Mesendoderm (in vitro differentiated cells): ENCODE results near the gene GPHA2.

ENCODE experiments used
- DNase-seq: peaks from one replicate; pipeline ENCODE4 v3.0.0; 2013
- H2AK5ac ChIP-seq: 2 replicates; pipeline ENCODE4 v1.6.1; 2013; ENCODE audit warnings: low read length, inconsistent platforms
- H2BK120ac ChIP-seq: 2 replicates; pipeline ENCODE4 v1.6.1; 2013; ENCODE audit warnings: low read depth, mild to moderate bottlenecking, low read length, moderate library complexity, mixed read lengths
- H2BK15ac ChIP-seq: replicated peaks from 2 replicates; pipeline ENCODE4 v1.6.1; 2013; ENCODE audit warnings: low read depth, mild to moderate bottlenecking, moderate library complexity
- H2BK5ac ChIP-seq: 2 replicates; pipeline ENCODE4 v1.6.1; 2013; ENCODE audit warnings: low read length, inconsistent platforms
- H3K18ac ChIP-seq: 2 replicates; pipeline ENCODE4 v1.6.1; 2013; ENCODE audit warnings: mild to moderate bottlenecking, low read length, mixed read lengths
- H3K23ac ChIP-seq: one replicate; pipeline ENCODE4 v1.6.1; 2013; ENCODE audit warnings: low read length
- H3K27ac ChIP-seq: 2 replicates; pipeline ENCODE4 v1.5.1; 2013; ENCODE audit warnings: low read depth, mild to moderate bottlenecking, inconsistent platforms, low read length, moderate library complexity
- H3K27me3 ChIP-seq: 2 replicates; pipeline ENCODE4 v1.6.1; 2013; ENCODE audit warnings: low read length, control low read depth, mild to moderate bottlenecking, inconsistent platforms; ENCODE audit not compliant: insufficient read depth, poor library complexity
- H3K36me3 ChIP-seq: 2 replicates; pipeline ENCODE4 v1.6.1; 2013; ENCODE audit warnings: low read length, inconsistent platforms; ENCODE audit not compliant: control insufficient read depth, insufficient read depth
- H3K4ac ChIP-seq: one replicate; pipeline ENCODE4 v1.6.1; 2013; ENCODE audit warnings: low read depth, mild to moderate bottlenecking, low read length, moderate library complexity
- H3K4me1 ChIP-seq: 2 replicates; pipeline ENCODE4 v1.6.1; 2013; ENCODE audit warnings: low read depth, low read length, inconsistent platforms; ENCODE audit not compliant: control insufficient read depth
- H3K4me2 ChIP-seq: 2 replicates; pipeline ENCODE4 v1.6.1; 2013; ENCODE audit warnings: low read length
- H3K4me3 ChIP-seq: 2 replicates; pipeline ENCODE4 v1.5.1; 2013; ENCODE audit warnings: mild to moderate bottlenecking, low read length
- H3K56ac ChIP-seq: one replicate; pipeline ENCODE4 v1.6.1; 2013; ENCODE audit warnings: low read length
- H3K79me1 ChIP-seq: 2 replicates; pipeline ENCODE4 v1.6.1; 2013; ENCODE audit warnings: low read length, inconsistent platforms
- H3K79me2 ChIP-seq: 2 replicates; pipeline ENCODE4 v1.6.1; 2013; ENCODE audit warnings: mild to moderate bottlenecking, low read length; ENCODE audit not compliant: control insufficient read depth, insufficient read depth
- H3K9ac ChIP-seq: 2 replicates; pipeline ENCODE4 v1.6.1; 2013; ENCODE audit warnings: low read length, inconsistent platforms
- H4K5ac ChIP-seq: one replicate; pipeline ENCODE4 v1.6.1; 2013; ENCODE audit warnings: low read length
- H4K8ac ChIP-seq: one replicate; pipeline ENCODE4 v1.6.1; 2013; ENCODE audit warnings: low read depth, mild to moderate bottlenecking, control low read depth, low read length, moderate library complexity
- WGBS: extraction: QIAGEN DNeasy Blood & Tissue Kit; methylation state at CpG from one replicate; pipeline ENCODE4 v1.1.7; 2013; ENCODE audit warnings: low lambda C conversion rate, missing lambda C conversion rate; ENCODE audit not compliant: insufficient coverage; ENCODE audit errors: extremely low coverage; 5-methylcytosine and 5-hydroxymethylcytosine counted together

GPHA2 gene

GRCh38 chr11:64909653-64910343, 25.9 kb downstream of the GPHA2 start:
- Histone ChIP-seq H3K27ac (no peak overlapping the region), H3K23ac (no peak overlapping the region), H3K27me3 (no peaks in the 10 kb centered on the region), H3K36me3 (peaks cover 5% of the 10 kb centered on the region), H3K4me2 (no peak overlapping the region), H3K56ac (no peak overlapping the region), H4K5ac (no peak overlapping the region), H3K4ac (no peak overlapping the region), H2BK120ac (no peak overlapping the region), H3K4me3 (no peak overlapping the region), H3K4me1 (no peaks in the 10 kb centered on the region), H3K79me2 (no peaks in the 10 kb centered on the region), H3K79me1 (no peaks in the 10 kb centered on the region), H2AK5ac (no peak overlapping the region), H2BK5ac (no peak overlapping the region), H4K8ac (no peak overlapping the region), H2BK15ac (no peak overlapping the region), H3K9ac (no peak overlapping the region), H3K18ac (no peak overlapping the region)
- DNase-seq = no peak
- WGBS = no CpG with 5 or more reads among the region's 39 CpGs

- H4K8ac ChIP-seq = no peak overlapping the region
- no CpG with 5 or more reads among the region's 11 CpGs for WGBS
- no peak for DNase-seq
- no peak overlapping the region for H3K4ac ChIP-seq
- no peak overlapping the region for H2BK15ac ChIP-seq
- no peak overlapping the region for H3K4me2 ChIP-seq
- no peak overlapping the region for H3K56ac ChIP-seq
- no peak overlapping the region for H3K4me3 ChIP-seq
- H3K27ac ChIP-seq = no peak overlapping the region
- no peak overlapping the region for H2AK5ac ChIP-seq
- no peak overlapping the region for H3K18ac ChIP-seq
- no peak overlapping the region for H2BK5ac ChIP-seq
- H3K23ac ChIP-seq = no peak overlapping the region
- no peak overlapping the region for H2BK120ac ChIP-seq
- H3K4me1 ChIP-seq = no peaks in the 10 kb centered on the region
- no peaks in the 10 kb centered on the region for H3K79me2 ChIP-seq
- peaks cover 5% of the 10 kb centered on the region for H3K36me3 ChIP-seq
- H4K5ac ChIP-seq = no peak overlapping the region
- H3K79me1 ChIP-seq = no peaks in the 10 kb centered on the region
- no peak overlapping the region for H3K9ac ChIP-seq
- no peaks in the 10 kb centered on the region for H3K27me3 ChIP-seq
Measured at GRCh38 chr11:64908766-64909165, 26.9 kb downstream of the GPHA2 start.

GRCh38 chr11:64906314-64906635, 29.4 kb downstream of the GPHA2 start:
- Histone ChIP-seq H2AK5ac (no peak overlapping the region), H3K9ac (no peak overlapping the region), H3K4ac (no peak overlapping the region), H3K4me2 (no peak overlapping the region), H4K5ac (no peak overlapping the region), H3K79me2 (no peaks in the 10 kb centered on the region), H3K4me1 (no peaks in the 10 kb centered on the region), H3K79me1 (no peaks in the 10 kb centered on the region), H3K36me3 (peaks cover 5% of the 10 kb centered on the region), H2BK120ac (no peak overlapping the region), H3K27me3 (no peaks in the 10 kb centered on the region), H2BK5ac (no peak overlapping the region), H4K8ac (no peak overlapping the region), H3K23ac (no peak overlapping the region), H3K4me3 (no peak overlapping the region), H3K18ac (no peak overlapping the region), H3K27ac (no peak overlapping the region), H3K56ac (no peak overlapping the region), H2BK15ac (no peak overlapping the region)
- DNase-seq = no peak
- WGBS = no CpG with 5 or more reads among the region's 13 CpGs

GRCh38 chr11:64905516-64906313, 30.0 kb downstream of the GPHA2 start:
- Histone ChIP-seq H2AK5ac (no peak overlapping the region), H4K8ac (no peak overlapping the region), H2BK15ac (no peak overlapping the region), H2BK5ac (no peak overlapping the region), H3K56ac (no peak overlapping the region), H3K23ac (no peak overlapping the region), H3K27ac (no peak overlapping the region), H3K4ac (no peak overlapping the region), H3K18ac (no peak overlapping the region), H4K5ac (no peak overlapping the region), H3K4me2 (no peak overlapping the region), H3K9ac (no peak overlapping the region), H3K4me1 (no peaks in the 10 kb centered on the region), H3K27me3 (no peaks in the 10 kb centered on the region), H3K79me1 (no peaks in the 10 kb centered on the region), H3K4me3 (no peak overlapping the region), H3K79me2 (no peaks in the 10 kb centered on the region), H2BK120ac (no peak overlapping the region), H3K36me3 (peaks cover 5% of the 10 kb centered on the region)
- no peak for DNase-seq
- WGBS = no CpG with 5 or more reads among the region's 25 CpGs

- no CpG with 5 or more reads among the region's 23 CpGs for WGBS
- no peak overlapping the region for H3K56ac ChIP-seq
- no peak overlapping the region for H3K4me2 ChIP-seq
- H2BK15ac ChIP-seq = no peak overlapping the region
- no peak overlapping the region for H3K4ac ChIP-seq
- no peaks in the 10 kb centered on the region for H3K4me1 ChIP-seq
- no peak overlapping the region for H2AK5ac ChIP-seq
- no peak overlapping the region for H3K4me3 ChIP-seq
- no peak overlapping the region for H2BK5ac ChIP-seq
- no peak overlapping the region for H2BK120ac ChIP-seq
- H3K36me3 ChIP-seq = peaks cover 1% of the 10 kb centered on the region
- no peaks in the 10 kb centered on the region for H3K27me3 ChIP-seq
- no peaks in the 10 kb centered on the region for H3K79me1 ChIP-seq
- H3K27ac ChIP-seq = no peak overlapping the region
- no peak for DNase-seq
- no peak overlapping the region for H3K23ac ChIP-seq
- H4K5ac ChIP-seq = no peak overlapping the region
- H4K8ac ChIP-seq = no peak overlapping the region
- no peaks in the 10 kb centered on the region for H3K79me2 ChIP-seq
- H3K18ac ChIP-seq = no peak overlapping the region
- H3K9ac ChIP-seq = no peak overlapping the region
Measured at GRCh38 chr11:64903291-64903833, 32.3 kb downstream of the GPHA2 start.
